Measurements from ENCODE around the gene EGFR. TPM values are rescaled to one million over a fixed set of nuclear protein-coding genes. Genes with fewer than 3 reads are reported as not detected.

The EGFR gene
- total and polyA plus RNA-seq, 2 donors (not counting 1 experiment from before 2014, with no cell fraction given): 55.3 to 62.8 TPM

DNA sequence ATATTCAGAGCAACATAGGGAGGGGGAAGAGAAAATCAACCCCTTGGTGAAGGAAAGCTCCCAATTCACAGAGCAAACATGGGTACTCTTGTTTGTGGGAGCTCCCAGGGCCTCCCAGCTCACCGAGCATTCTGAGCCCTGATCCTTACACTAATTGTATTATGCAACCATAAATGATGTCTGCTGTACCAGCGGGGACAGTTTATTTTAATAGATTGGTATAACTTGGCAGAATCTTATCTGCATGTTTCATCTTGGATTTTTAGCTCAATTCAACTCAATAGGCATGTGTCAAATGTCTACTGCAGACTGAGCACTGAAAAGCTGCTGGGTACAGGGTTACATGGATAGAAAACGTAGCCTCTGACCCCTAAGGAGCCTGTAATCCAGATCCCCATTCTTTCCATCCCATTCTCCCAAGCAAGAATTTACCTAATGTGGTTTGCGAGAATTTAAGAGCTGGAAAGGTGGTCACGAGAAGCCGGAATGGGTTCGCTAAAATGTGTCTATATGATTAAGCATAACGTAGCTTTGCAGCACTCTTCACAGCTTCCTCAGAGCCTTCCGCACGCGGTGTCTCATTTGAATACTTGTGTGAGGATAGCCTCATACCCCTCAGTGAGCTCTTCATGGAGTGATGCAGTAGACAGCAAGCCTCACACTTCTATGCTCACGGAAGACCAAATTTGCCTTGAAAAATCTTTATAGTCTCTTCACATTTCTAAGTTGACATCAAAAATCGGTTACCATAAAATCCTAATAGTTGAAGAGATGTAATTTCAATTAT, 18.3 kb downstream of the EGFR start:
- Histone ChIP-seq H3K27ac (ENCODE audit: insufficient read depth, low read length) (no peak overlapping the region), H3K79me2 (ENCODE audit: control insufficient read depth, insufficient read depth, low read length) (peaks cover 93% of the 10 kb centered on the region), H3K9ac (ENCODE audit: insufficient read depth, low read length) (no peak overlapping the region), H3K36me3 (ENCODE audit: control insufficient read depth, insufficient read depth, low read length) (peaks cover 3% of the 10 kb centered on the region), H3K4me3 (replicated peaks in 1 of 4; ENCODE audit: control extremely low read depth in 1 of 4, insufficient read depth in 1 of 4, low read depth in 3 of 4, low read length in 4 of 4) (no peak overlapping the region), H3K4me1 (ENCODE audit: control insufficient read depth, extremely low read depth, insufficient read depth, low read length) (peaks cover 1% of the 10 kb centered on the region), H2AFZ (ENCODE audit: low read length) (no peak overlapping the region), H4K20me1 (ENCODE audit: control insufficient read depth, extremely low read depth, insufficient read depth, low read length) (no peaks in the 10 kb centered on the region), H3K9me3 (ENCODE audit: control insufficient read depth, insufficient read depth, low read depth, low read length) (no peaks in the 10 kb centered on the region), H3K4me2 (ENCODE audit: extremely low read depth, insufficient read depth, low read length) (no peak overlapping the region), H3K27me3 (ENCODE audit: control insufficient read depth, insufficient read depth, low read length) (no peaks in the 10 kb centered on the region)
- TF ChIP-seq, protein P1, sequence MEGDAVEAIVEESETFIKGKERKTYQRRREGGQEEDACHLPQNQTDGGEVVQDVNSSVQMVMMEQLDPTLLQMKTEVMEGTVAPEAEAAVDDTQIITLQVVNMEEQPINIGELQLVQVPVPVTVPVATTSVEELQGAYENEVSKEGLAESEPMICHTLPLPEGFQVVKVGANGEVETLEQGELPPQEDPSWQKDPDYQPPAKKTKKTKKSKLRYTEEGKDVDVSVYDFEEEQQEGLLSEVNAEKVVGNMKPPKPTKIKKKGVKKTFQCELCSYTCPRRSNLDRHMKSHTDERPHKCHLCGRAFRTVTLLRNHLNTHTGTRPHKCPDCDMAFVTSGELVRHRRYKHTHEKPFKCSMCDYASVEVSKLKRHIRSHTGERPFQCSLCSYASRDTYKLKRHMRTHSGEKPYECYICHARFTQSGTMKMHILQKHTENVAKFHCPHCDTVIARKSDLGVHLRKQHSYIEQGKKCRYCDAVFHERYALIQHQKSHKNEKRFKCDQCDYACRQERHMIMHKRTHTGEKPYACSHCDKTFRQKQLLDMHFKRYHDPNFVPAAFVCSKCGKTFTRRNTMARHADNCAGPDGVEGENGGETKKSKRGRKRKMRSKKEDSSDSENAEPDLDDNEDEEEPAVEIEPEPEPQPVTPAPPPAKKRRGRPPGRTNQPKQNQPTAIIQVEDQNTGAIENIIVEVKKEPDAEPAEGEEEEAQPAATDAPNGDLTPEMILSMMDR (conservative IDR thresholded peaks at IDR 0.05 in 1 of 2, IDR thresholded peaks at IDR 0.05 in 1 of 2; ENCODE audit: low read depth in 1 of 2, low read length in 2 of 2): no peak
- no peak for TF ChIP-seq EZH2 (IDR thresholded peaks at IDR 0.05; ENCODE audit: low read length, missing control alignments)
- no peak for DNase-seq (ENCODE audit: low read depth in 2 of 2)

DNA sequence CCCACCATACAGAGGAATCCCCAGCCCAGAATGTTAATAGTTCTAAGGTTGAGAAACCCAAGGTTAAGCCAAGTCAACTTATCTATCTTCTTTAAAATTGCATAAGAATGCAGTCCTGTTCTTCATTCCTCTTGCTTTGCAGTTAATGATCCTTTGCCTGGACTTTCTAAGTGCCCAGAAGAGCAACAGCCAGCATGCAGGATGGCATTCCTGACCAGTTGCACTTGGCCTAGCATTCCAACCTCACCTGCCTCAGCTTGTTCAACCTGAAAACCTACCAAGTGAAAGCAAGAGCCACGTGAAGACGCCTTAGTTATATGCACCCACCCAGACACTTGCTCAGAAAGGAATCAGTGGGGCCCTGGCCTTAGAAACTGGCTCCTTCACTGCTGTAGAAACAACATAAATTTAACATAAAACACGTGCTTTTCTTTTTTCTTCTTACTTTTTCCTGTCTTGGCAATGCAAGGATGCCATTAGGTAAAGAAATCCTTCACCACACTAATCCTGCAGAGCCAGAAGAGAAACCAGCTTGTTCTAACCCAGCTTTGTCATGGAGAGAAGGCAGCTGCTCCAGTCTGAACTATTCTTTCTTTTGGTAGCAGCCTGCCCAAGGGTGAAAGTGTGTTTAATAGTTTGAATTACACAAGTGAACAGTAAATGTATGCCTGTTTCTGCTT, 25.0 kb downstream of the EGFR start:
- TF ChIP-seq EZH2 (IDR thresholded peaks at IDR 0.05; ENCODE audit: low read length, missing control alignments): no peak
- TF ChIP-seq, protein P1 (conservative IDR thresholded peaks at IDR 0.05 in 1 of 2, IDR thresholded peaks at IDR 0.05 in 1 of 2; ENCODE audit: low read depth in 1 of 2, low read length in 2 of 2): no peak
- DNase-seq (ENCODE audit: low read depth in 2 of 2): no peak
- Histone ChIP-seq H3K79me2 (ENCODE audit: control insufficient read depth, insufficient read depth, low read length) (peaks cover 94% of the 10 kb centered on the region), H3K4me3 (replicated peaks in 1 of 4; ENCODE audit: control extremely low read depth in 1 of 4, insufficient read depth in 1 of 4, low read depth in 3 of 4, low read length in 4 of 4) (no peak overlapping the region), H2AFZ (ENCODE audit: low read length) (no peak overlapping the region), H3K36me3 (ENCODE audit: control insufficient read depth, insufficient read depth, low read length) (no peaks in the 10 kb centered on the region), H3K9ac (ENCODE audit: insufficient read depth, low read length) (no peak overlapping the region), H3K27me3 (ENCODE audit: control insufficient read depth, insufficient read depth, low read length) (no peaks in the 10 kb centered on the region), H4K20me1 (ENCODE audit: control insufficient read depth, extremely low read depth, insufficient read depth, low read length) (peaks cover 2% of the 10 kb centered on the region), H3K9me3 (ENCODE audit: control insufficient read depth, insufficient read depth, low read depth, low read length) (no peaks in the 10 kb centered on the region), H3K27ac (ENCODE audit: insufficient read depth, low read length) (no peak overlapping the region), H3K4me1 (ENCODE audit: control insufficient read depth, extremely low read depth, insufficient read depth, low read length) (peaks cover 6% of the 10 kb centered on the region), H3K4me2 (ENCODE audit: extremely low read depth, insufficient read depth, low read length) (no peak overlapping the region)

DNA sequence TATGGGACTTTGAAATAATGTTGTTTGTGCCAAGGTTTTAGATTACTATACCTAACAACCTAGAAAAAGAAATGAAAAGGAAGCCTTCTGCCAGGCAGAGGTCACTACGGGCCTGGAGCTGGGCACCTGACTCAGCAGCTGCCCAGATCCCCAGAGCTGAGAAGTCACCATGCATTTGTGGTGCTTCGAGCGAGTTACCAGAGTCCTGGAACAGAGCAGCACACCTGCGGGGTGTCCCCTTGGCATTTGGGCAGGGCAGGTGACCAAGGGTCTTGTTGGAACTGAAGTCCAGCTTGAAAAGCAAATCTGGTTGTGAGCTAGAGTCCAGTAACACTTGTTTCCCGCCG, 25.5 kb downstream of the EGFR start:
- peaks cover 6% of the 10 kb centered on the region for H3K4me1 ChIP-seq (ENCODE audit: control insufficient read depth, extremely low read depth, insufficient read depth, low read length)
- no peak overlapping the region for H3K9ac ChIP-seq (ENCODE audit: insufficient read depth, low read length)
- peaks cover 95% of the 10 kb centered on the region for H3K79me2 ChIP-seq (ENCODE audit: control insufficient read depth, insufficient read depth, low read length)
- no peak overlapping the region for H3K4me3 ChIP-seq (replicated peaks in 1 of 4; ENCODE audit: control extremely low read depth in 1 of 4, insufficient read depth in 1 of 4, low read depth in 3 of 4, low read length in 4 of 4)
- H3K4me2 ChIP-seq (ENCODE audit: extremely low read depth, insufficient read depth, low read length): no peak overlapping the region
- no peaks in the 10 kb centered on the region for H3K36me3 ChIP-seq (ENCODE audit: control insufficient read depth, insufficient read depth, low read length)
- H3K27ac ChIP-seq (ENCODE audit: insufficient read depth, low read length): no peak overlapping the region
- TF ChIP-seq, protein P1 (conservative IDR thresholded peaks at IDR 0.05 in 1 of 2, IDR thresholded peaks at IDR 0.05 in 1 of 2; ENCODE audit: low read depth in 1 of 2, low read length in 2 of 2): no peak
- TF ChIP-seq EZH2 (IDR thresholded peaks at IDR 0.05; ENCODE audit: low read length, missing control alignments): no peak
- H3K27me3 ChIP-seq (ENCODE audit: control insufficient read depth, insufficient read depth, low read length): no peaks in the 10 kb centered on the region
- no peak for DNase-seq (ENCODE audit: low read depth in 2 of 2)
- H3K9me3 ChIP-seq (ENCODE audit: control insufficient read depth, insufficient read depth, low read depth, low read length): no peaks in the 10 kb centered on the region
- H2AFZ ChIP-seq (ENCODE audit: low read length): no peak overlapping the region
- H4K20me1 ChIP-seq (ENCODE audit: control insufficient read depth, extremely low read depth, insufficient read depth, low read length): peaks cover 2% of the 10 kb centered on the region

All from fibroblast of lung (primary cell).